CD14-positive monocyte (primary cell): Measurements from ENCODE around the gene SCD5. TPM values are rescaled to one million over a fixed set of nuclear protein-coding genes. Genes with fewer than 3 reads are reported as not detected.

Source experiments
- DNase-seq, 3 donors: peaks; one replicate each; pipeline ENCODE4 v3.0.0-alpha.2; 2011 to 2022
- H2AFZ ChIP-seq: 2 replicates; pipeline ENCODE4 v1.6.0; 2012; ENCODE audit warnings: mild to moderate bottlenecking, low read depth, low read length, inconsistent platforms; ENCODE audit not compliant: insufficient read depth, poor library complexity, severe bottlenecking
- H3K27ac ChIP-seq, 2 donors: 1 replicate in 1 of 2; 2 replicates in 1 of 2; pipeline ENCODE4 v1.5.1; 2012 to 2013; ENCODE audit warnings: low read length in 2 of 2, control low read depth in 1 of 2, inconsistent platforms in 1 of 2, low read depth in 1 of 2, mild to moderate bottlenecking in 1 of 2
- H3K27me3 ChIP-seq, 2 donors: one replicate each; pipeline versions ENCODE4 v1.6.0 to v1.6.1; 2011 to 2013; ENCODE audit warnings: low read length in 2 of 2; ENCODE audit not compliant: control insufficient read depth in 2 of 2, insufficient read depth in 2 of 2
- H3K36me3 ChIP-seq, 2 donors: replicated peaks in 1 of 2; 1 replicate in 1 of 2; 2 replicates in 1 of 2; pipeline versions ENCODE4 v1.5.1 to v1.6.1; 2012 to 2013; ENCODE audit warnings: low read length in 2 of 2, control low read depth in 1 of 2, inconsistent platforms in 1 of 2, mild to moderate bottlenecking in 1 of 2; ENCODE audit not compliant: insufficient read depth in 2 of 2, control insufficient read depth in 1 of 2
- H3K4me1 ChIP-seq, 2 donors: 1 replicate in 1 of 2; 2 replicates in 1 of 2; pipeline versions ENCODE4 v1.5.1 to v1.6.1; 2012 to 2013; ENCODE audit warnings: low read length in 2 of 2, control low read depth in 1 of 2, inconsistent platforms in 1 of 2, mild to moderate bottlenecking in 1 of 2, moderate library complexity in 1 of 2; ENCODE audit not compliant: insufficient read depth in 2 of 2, control insufficient read depth in 1 of 2
- H3K4me2 ChIP-seq: replicated peaks from 2 replicates; pipeline ENCODE3; 2012; ENCODE audit warnings: low read length, moderate library complexity, mild to moderate bottlenecking; ENCODE audit not compliant: poor library complexity, severe bottlenecking; ENCODE audit errors: extremely low read depth
- H3K4me3 ChIP-seq, 3 experiments: fragments of 200-600 bp in 1 of 3; sonication (generic) in 1 of 3; replicated peaks in 1 of 3; 1 replicate in 2 of 3; 2 replicates in 1 of 3; pipeline ENCODE4 v1.5.1; 2011 to 2013; ENCODE audit warnings: low read length in 3 of 3, mild to moderate bottlenecking in 3 of 3, control low read depth in 2 of 3, low read depth in 2 of 3, inconsistent platforms in 1 of 3, moderate library complexity in 1 of 3
- H3K79me2 ChIP-seq: 2 replicates; pipeline ENCODE4 v1.6.0; 2012; ENCODE audit warnings: mild to moderate bottlenecking, control low read depth, inconsistent platforms, low read length, moderate library complexity; ENCODE audit not compliant: insufficient read depth
- H3K9ac ChIP-seq: 2 replicates; pipeline ENCODE4 v1.6.0; 2017; ENCODE audit warnings: low read length, mild to moderate bottlenecking; ENCODE audit not compliant: insufficient read depth, poor library complexity, severe bottlenecking
- H3K9me3 ChIP-seq, 2 donors: replicated peaks in 1 of 2; 1 replicate in 1 of 2; 2 replicates in 1 of 2; pipeline versions ENCODE4 v1.5.1 to v1.6.1; 2012 to 2013; ENCODE audit warnings: low read length in 2 of 2, control low read depth in 1 of 2; ENCODE audit not compliant: control insufficient read depth in 1 of 2, insufficient read depth in 1 of 2
- H4K20me1 ChIP-seq: 2 replicates; pipeline ENCODE4 v1.6.0; 2012; ENCODE audit warnings: mild to moderate bottlenecking, low read length, control low read depth, moderate library complexity; ENCODE audit not compliant: insufficient read depth
- H3K27ac Mint-ChIP-seq, 7 donors: one replicate each; pipeline ENCODE4 v1.8.0; 2020; ENCODE audit warnings: mild to moderate bottlenecking in 7 of 7, mixed read lengths in 7 of 7, moderate library complexity in 6 of 7, inconsistent platforms in 2 of 7
- H3K27me3 Mint-ChIP-seq, 3 donors: one replicate each; pipeline ENCODE4 v1.8.0; 2021 to 2022; ENCODE audit warnings: low read depth in 3 of 3, mild to moderate bottlenecking in 3 of 3, mixed read lengths in 3 of 3, moderate library complexity in 3 of 3, inconsistent platforms in 1 of 3
- H3K36me3 Mint-ChIP-seq, 2 donors: one replicate each; pipeline ENCODE4 v1.8.0; 2020; ENCODE audit warnings: mixed read lengths in 2 of 2, inconsistent platforms in 1 of 2, mild to moderate bottlenecking in 1 of 2
- H3K4me1 Mint-ChIP-seq: one replicate; pipeline ENCODE4 v1.8.0; 2020; ENCODE audit warnings: mild to moderate bottlenecking, mixed read lengths
- H3K4me3 Mint-ChIP-seq, 2 donors: one replicate each; pipeline ENCODE4 v1.8.0; 2020; ENCODE audit warnings: mild to moderate bottlenecking in 2 of 2, mixed read lengths in 2 of 2, moderate library complexity in 1 of 2
- H3K9me3 Mint-ChIP-seq, 7 donors: one replicate each; pipeline ENCODE4 v1.8.0; 2020 to 2022; ENCODE audit warnings: mixed read lengths in 7 of 7, mild to moderate bottlenecking in 6 of 7, moderate library complexity in 6 of 7, inconsistent platforms in 2 of 7
- CTCF ChIP-seq: fragments of 200-600 bp; IDR thresholded peaks from one replicate; pipeline ENCODE4 v1.8.0; 2022; ENCODE audit warnings: antibody characterized with exemption, mild to moderate bottlenecking
- WGBS: methylation state at CpG from one replicate; pipeline ENCODE4 v1.1.5; 2013; ENCODE audit warnings: missing lambda C conversion rate; ENCODE audit not compliant: insufficient coverage; 5-methylcytosine and 5-hydroxymethylcytosine counted together
- intact Hi-C, 2 donors: fragments of 100-400 bp; cut with micrococcal nuclease; formaldehyde crosslinking; loops; one replicate each; pipeline versions ENCODE4 v1.15.0 to v1.15.1; 2023
- polyA plus RNA-seq, 3 donors: library from polyadenylated mRNA; depleted of rRNA in 1 of 3; unstranded in 2 of 3; stranded (reverse) in 1 of 3; fragments of 300-500 nt in 2 of 3; fragments of >200 nt in 1 of 3; fragmentation: Illumina TruSeq in 2 of 3; gene quantifications; 1 replicate in 2 of 3; 2 replicates in 1 of 3; pipeline ENCODE4 v1.2.3, GENCODE V29; 2012 to 2021

Gene SCD5
- polyA plus RNA-seq, 3 donors: 0.28 to 1.3 (median 0.61) TPM

GRCh38 chr4:82687531-82687930, 111.1 kb downstream of the SCD5 start:
- H3K36me3 ChIP-seq: no peaks in the 10 kb centered on the region
- no peak overlapping the region for H3K27ac Mint-ChIP-seq
- no peak overlapping the region for H3K27ac ChIP-seq
- no peaks in the 10 kb centered on the region for H3K36me3 Mint-ChIP-seq
- H3K4me3 Mint-ChIP-seq: no peak overlapping the region
- 83% methylated on average over 2 of the region's 6 CpGs for WGBS
- no peak overlapping the region for H3K4me2 ChIP-seq
- H3K9me3 Mint-ChIP-seq: peaks cover 0 to 1% (median 0%) of the 10 kb centered on the region in 7 donors
- no peaks in the 10 kb centered on the region for H3K79me2 ChIP-seq
- no peaks in the 10 kb centered on the region for H3K4me1 ChIP-seq
- no peak overlapping the region for H3K4me3 ChIP-seq
- DNase-seq: no peak
- H3K9me3 ChIP-seq: no peaks in the 10 kb centered on the region
- H2AFZ ChIP-seq: no peak overlapping the region
- TF ChIP-seq CTCF: no peak
- peaks cover 0 to 6% (median 0%) of the 10 kb centered on the region in 3 donors for H3K27me3 Mint-ChIP-seq
- H3K27me3 ChIP-seq: no peaks in the 10 kb centered on the region
- no peaks in the 10 kb centered on the region for H4K20me1 ChIP-seq
- H3K9ac ChIP-seq: no peak overlapping the region
- intact Hi-C loops: no loop called here
- H3K4me1 Mint-ChIP-seq: no peaks in the 10 kb centered on the region

- DNase-seq: peak in 2 of 3 donors; percentile 18 to 50
- no peak overlapping the region for H3K4me2 ChIP-seq
- no peak overlapping the region for H3K27ac ChIP-seq
Measured at GRCh38 chr4:82681754-82682153, 116.8 kb downstream of the SCD5 start.

More at GRCh38 chr4:82681754-82682153, 116.8 kb downstream of the SCD5 start:
- no peaks in the 10 kb centered on the region for H3K79me2 ChIP-seq
- Mint-ChIP-seq H3K9me3 (peaks cover 0 to 1% (median 0%) of the 10 kb centered on the region in 7 donors), H3K27ac (no peak overlapping the region), H3K27me3 (peaks cover 0 to 3% (median 0%) of the 10 kb centered on the region in 3 donors), H3K4me3 (no peak overlapping the region), H3K36me3 (no peaks in the 10 kb centered on the region), H3K4me1 (peaks cover 12% of the 10 kb centered on the region)
- intact Hi-C loops: no loop called here
- H2AFZ ChIP-seq: no peak overlapping the region
- no peaks in the 10 kb centered on the region for H3K4me1 ChIP-seq
- H3K4me3 ChIP-seq: no peak overlapping the region
- H3K9me3 ChIP-seq: no peaks in the 10 kb centered on the region
- TF ChIP-seq CTCF: no peak
- no peaks in the 10 kb centered on the region for H4K20me1 ChIP-seq
- H3K36me3 ChIP-seq: no peaks in the 10 kb centered on the region
- H3K9ac ChIP-seq: no peak overlapping the region
- no peaks in the 10 kb centered on the region for H3K27me3 ChIP-seq
- no CpG with 5 or more reads among the region's 1 CpG for WGBS
